Spleen (tissue), 11 donors: ENCODE results near the gene FBXL17. TPM values are rescaled to one million over a fixed set of nuclear protein-coding genes. Genes with fewer than 3 reads are reported as not detected.

ENCODE experiments used
- DNase-seq: peaks from one replicate; pipeline ENCODE4 v3.0.0-alpha.2; 2020
- H3K27ac ChIP-seq, 8 donors: fragments of 200-600 bp; sonication (generic) in 7 of 8; 1 replicate in 4 of 8; 2 replicates in 4 of 8; pipeline versions ENCODE4 v1.5.0 to v1.8.0; 2016 to 2021; ENCODE audit warnings: inconsistent platforms in 4 of 8, mild to moderate bottlenecking in 4 of 8, moderate library complexity in 1 of 8
- H3K27me3 ChIP-seq, 7 donors: fragments of 200-600 bp; sonication (generic) in 6 of 7; replicated peaks in 1 of 7; 1 replicate in 4 of 7; 2 replicates in 3 of 7; pipeline versions ENCODE4 v1.5.0 to v1.8.0; 2016 to 2021; ENCODE audit warnings: inconsistent platforms in 3 of 7, mild to moderate bottlenecking in 1 of 7
- H3K36me3 ChIP-seq, 6 donors: fragments of 200-600 bp; sonication (generic) in 5 of 6; 1 replicate in 4 of 6; 2 replicates in 2 of 6; pipeline versions ENCODE4 v1.5.0 to v1.8.0; 2016 to 2021; ENCODE audit warnings: inconsistent platforms in 2 of 6
- H3K4me1 ChIP-seq, 6 donors: fragments of 200-600 bp; sonication (generic) in 5 of 6; 1 replicate in 3 of 6; 2 replicates in 3 of 6; pipeline versions ENCODE4 v1.5.0 to v1.8.0; 2016 to 2021; ENCODE audit warnings: inconsistent platforms in 3 of 6
- H3K4me3 ChIP-seq, 8 donors: fragments of 200-600 bp; sonication (generic) in 7 of 8; 1 replicate in 4 of 8; 2 replicates in 4 of 8; pipeline versions ENCODE4 v1.5.0 to v1.8.0; 2016 to 2021; ENCODE audit warnings: inconsistent platforms in 4 of 8, mild to moderate bottlenecking in 4 of 8, moderate library complexity in 2 of 8
- H3K9me3 ChIP-seq, 8 donors: fragments of 200-600 bp; sonication (generic) in 7 of 8; 1 replicate in 4 of 8; 2 replicates in 4 of 8; pipeline versions ENCODE4 v1.5.0 to v1.8.0; 2016 to 2021; ENCODE audit warnings: inconsistent platforms in 4 of 8
- POLR2A ChIP-seq, 3 donors: fragments of 450-650 bp; IDR thresholded peaks; one replicate each; pipeline ENCODE4 v1.5.1; 2017; ENCODE audit warnings: antibody characterized with exemption in 3 of 3, mild to moderate bottlenecking in 1 of 3
- POLR2AphosphoS5 ChIP-seq, 3 donors: sonication (generic); formaldehyde crosslinking; IDR thresholded peaks; one replicate each; pipeline ENCODE4 v1.5.1; 2017; ENCODE audit warnings: antibody characterized with exemption in 3 of 3
- WGBS, 5 donors: extraction: QIAGEN DNeasy Blood & Tissue Kit in 3 of 5; methylation state at CpG; one replicate each; pipeline versions ENCODE4 v1.1.5 to v1.1.7; 2013 to 2018; 5-methylcytosine and 5-hydroxymethylcytosine counted together
- intact Hi-C: fragments of 100-400 bp; cut with DNase I; formaldehyde crosslinking; loops from one replicate; pipeline ENCODE4 v1.15.0; 2023; ENCODE audit warnings: low total_unique reads
- polyA plus RNA-seq, 3 donors: library from polyadenylated mRNA; stranded (reverse); fragments of 200-250 nt; gene quantifications; one replicate each; pipeline ENCODE4 v1.2.1, GENCODE V29; 2013
- total RNA-seq, 7 donors: library from RNA; depleted of rRNA in 3 of 7; stranded (reverse); fragments of >200 nt in 3 of 7; fragmentation: NEBNext Ultra II Directional in 4 of 7; extraction: Animal tissue kit (Norgen Biotek cat#: 25700) in 4 of 7; gene quantifications; one replicate each; pipeline versions ENCODE4 v1.1.0 to v1.2.1, GENCODE V29; 2016 to 2021
- TF ChIP-seq, protein P1 (sequence below), 11 experiments: fragments of 200-600 bp in 7 of 11; fragments of 450-650 bp in 4 of 11; sonication (generic) in 4 of 11; IDR thresholded peaks in 8 of 11; conservative IDR thresholded peaks in 3 of 11; 1 replicate in 7 of 11; 2 replicates in 4 of 11; pipeline versions ENCODE4 v1.4.0 to v1.8.0; 2016 to 2021; ENCODE audit warnings: antibody characterized with exemption in 11 of 11, inconsistent platforms in 4 of 11, mild to moderate bottlenecking in 1 of 11
- donor health status: healthy with polysubstance abuse.
- donor health status: DM: no; HTN: no; CAD: no; lungs with moderate emphysema.
- donor health status: DM: no; HTN: no; CAD: no.
- donor health status: Bipolar disorder and iron deficiency.
- donor health status: healthy.
- donor health status: DM: no; HTN: no; CAD: no.
- donor health status: DM: yes; HTN: yes; CAD: no.

Gene FBXL17
- total and polyA plus RNA-seq, 10 donors: 5.1 to 39.9 (median 21.8) TPM

DNA sequence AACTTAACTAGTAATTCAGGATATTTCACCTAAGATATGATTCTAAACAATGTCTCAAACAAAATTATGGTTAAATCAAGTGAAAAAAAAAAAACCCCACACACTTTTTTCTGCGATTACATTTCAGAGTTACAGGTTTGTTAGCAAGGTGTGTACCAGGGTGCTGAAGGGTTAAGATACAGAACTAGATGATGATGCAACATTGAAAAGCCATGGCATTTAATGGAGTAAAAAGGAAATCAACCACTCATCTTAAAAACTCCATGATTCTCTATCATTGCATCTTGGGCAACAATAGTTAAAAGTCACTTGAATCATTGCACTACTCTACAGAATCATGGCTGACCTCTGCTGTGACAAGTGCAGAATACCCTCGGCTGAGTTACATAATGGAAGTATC lies 440.9 kb downstream of the FBXL17 start:
- no peak for DNase-seq
- TF ChIP-seq POLR2A (IDR thresholded peaks at IDR 0.05): no peak
- TF ChIP-seq, protein P1, sequence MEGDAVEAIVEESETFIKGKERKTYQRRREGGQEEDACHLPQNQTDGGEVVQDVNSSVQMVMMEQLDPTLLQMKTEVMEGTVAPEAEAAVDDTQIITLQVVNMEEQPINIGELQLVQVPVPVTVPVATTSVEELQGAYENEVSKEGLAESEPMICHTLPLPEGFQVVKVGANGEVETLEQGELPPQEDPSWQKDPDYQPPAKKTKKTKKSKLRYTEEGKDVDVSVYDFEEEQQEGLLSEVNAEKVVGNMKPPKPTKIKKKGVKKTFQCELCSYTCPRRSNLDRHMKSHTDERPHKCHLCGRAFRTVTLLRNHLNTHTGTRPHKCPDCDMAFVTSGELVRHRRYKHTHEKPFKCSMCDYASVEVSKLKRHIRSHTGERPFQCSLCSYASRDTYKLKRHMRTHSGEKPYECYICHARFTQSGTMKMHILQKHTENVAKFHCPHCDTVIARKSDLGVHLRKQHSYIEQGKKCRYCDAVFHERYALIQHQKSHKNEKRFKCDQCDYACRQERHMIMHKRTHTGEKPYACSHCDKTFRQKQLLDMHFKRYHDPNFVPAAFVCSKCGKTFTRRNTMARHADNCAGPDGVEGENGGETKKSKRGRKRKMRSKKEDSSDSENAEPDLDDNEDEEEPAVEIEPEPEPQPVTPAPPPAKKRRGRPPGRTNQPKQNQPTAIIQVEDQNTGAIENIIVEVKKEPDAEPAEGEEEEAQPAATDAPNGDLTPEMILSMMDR (IDR thresholded peaks at IDR 0.05 in 8 of 11, conservative IDR thresholded peaks at IDR 0.05 in 3 of 11): no peak
- no peak for TF ChIP-seq POLR2AphosphoS5 (IDR thresholded peaks at IDR 0.05)
- intact Hi-C loops: no loop called here
- no peaks in the 10 kb centered on the region for H3K36me3 ChIP-seq
- H3K9me3 ChIP-seq: no peaks in the 10 kb centered on the region
- WGBS, 5 donors: 82 to 94% (median 92%) methylated on average over 2 of the region's 2 CpGs
- no peaks in the 10 kb centered on the region for H3K27me3 ChIP-seq
- H3K27ac ChIP-seq: no peak overlapping the region
- H3K4me3 ChIP-seq: no peak overlapping the region
- no peaks in the 10 kb centered on the region for H3K4me1 ChIP-seq

DNA sequence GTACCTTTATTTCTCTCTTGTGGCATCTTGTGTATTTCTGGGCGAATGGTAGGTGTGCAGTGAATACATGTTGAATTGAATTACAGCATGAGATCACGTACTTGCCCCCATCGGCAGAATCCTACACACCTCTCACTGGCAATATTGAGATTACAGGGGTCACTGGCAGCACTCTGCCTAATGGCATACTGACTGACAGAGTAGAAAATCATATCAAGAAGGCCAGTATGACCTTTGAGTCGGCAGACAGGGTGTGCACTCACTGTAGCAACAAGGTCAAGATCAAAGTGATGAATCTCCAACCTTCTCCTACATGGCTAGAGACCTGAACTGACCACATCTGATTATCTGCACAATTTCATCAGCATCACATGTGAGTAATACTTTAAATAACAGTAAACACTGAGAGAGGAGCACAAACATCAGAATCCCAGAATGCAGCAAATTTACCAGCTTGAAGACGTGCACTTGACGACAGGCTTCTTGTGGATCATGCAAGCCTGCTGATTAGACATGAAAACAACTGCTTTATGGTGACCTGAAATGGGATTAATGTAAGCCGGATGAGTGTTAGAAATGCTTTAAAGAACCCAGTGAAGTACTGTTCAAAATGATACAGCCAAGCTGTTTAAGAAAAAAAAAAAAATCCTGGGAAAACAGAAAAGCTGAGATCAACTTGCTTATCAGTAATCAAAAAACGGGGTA lies 444.1 kb downstream of the FBXL17 start:
- H3K27ac ChIP-seq: no peak overlapping the region
- no peak overlapping the region for H3K4me3 ChIP-seq
- TF ChIP-seq, protein P1 (IDR thresholded peaks at IDR 0.05 in 8 of 11, conservative IDR thresholded peaks at IDR 0.05 in 3 of 11): no peak
- TF ChIP-seq POLR2AphosphoS5 (IDR thresholded peaks at IDR 0.05) (no peak), POLR2A (IDR thresholded peaks at IDR 0.05) (no peak)
- no peaks in the 10 kb centered on the region for H3K9me3 ChIP-seq
- no peaks in the 10 kb centered on the region for H3K36me3 ChIP-seq
- H3K4me1 ChIP-seq: no peaks in the 10 kb centered on the region
- no peaks in the 10 kb centered on the region for H3K27me3 ChIP-seq
- intact Hi-C loops: no loop called here
- DNase-seq: no peak
- 84 to 88% (median 85%) methylated on average over 8 of the region's 8 CpGs for WGBS, 5 donors

DNA sequence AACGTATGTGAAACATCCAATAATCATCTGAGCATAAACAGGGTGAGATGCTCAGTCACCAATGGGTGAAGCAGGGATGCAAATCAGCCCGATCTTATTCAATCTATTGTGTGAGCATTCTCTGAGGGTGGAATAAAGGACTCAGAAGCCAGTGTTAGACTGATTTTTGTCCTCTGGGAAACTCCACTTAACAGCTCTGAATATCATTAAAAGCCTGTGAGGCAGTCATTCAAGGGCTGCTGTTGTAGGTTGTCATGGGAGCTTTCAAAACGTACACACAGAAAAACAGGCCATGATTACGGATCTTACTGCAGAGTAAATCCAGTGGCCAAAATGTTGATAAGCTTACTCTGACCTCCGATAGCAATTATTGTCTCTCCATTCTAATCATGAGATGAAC lies 444.7 kb downstream of the FBXL17 start:
- TF ChIP-seq POLR2A (IDR thresholded peaks at IDR 0.05): no peak
- TF ChIP-seq, protein P1 (IDR thresholded peaks at IDR 0.05 in 8 of 11, conservative IDR thresholded peaks at IDR 0.05 in 3 of 11): no peak
- TF ChIP-seq POLR2AphosphoS5 (IDR thresholded peaks at IDR 0.05): no peak
- H3K4me1 ChIP-seq: no peaks in the 10 kb centered on the region
- H3K36me3 ChIP-seq: no peaks in the 10 kb centered on the region
- H3K27ac ChIP-seq: no peak overlapping the region
- no peaks in the 10 kb centered on the region for H3K9me3 ChIP-seq
- 88 to 95% (median 93%) methylated on average over 5 of the region's 5 CpGs for WGBS, 5 donors
- H3K27me3 ChIP-seq: no peaks in the 10 kb centered on the region
- DNase-seq: no peak
- intact Hi-C loops: no loop called here
- H3K4me3 ChIP-seq: no peak overlapping the region

DNA sequence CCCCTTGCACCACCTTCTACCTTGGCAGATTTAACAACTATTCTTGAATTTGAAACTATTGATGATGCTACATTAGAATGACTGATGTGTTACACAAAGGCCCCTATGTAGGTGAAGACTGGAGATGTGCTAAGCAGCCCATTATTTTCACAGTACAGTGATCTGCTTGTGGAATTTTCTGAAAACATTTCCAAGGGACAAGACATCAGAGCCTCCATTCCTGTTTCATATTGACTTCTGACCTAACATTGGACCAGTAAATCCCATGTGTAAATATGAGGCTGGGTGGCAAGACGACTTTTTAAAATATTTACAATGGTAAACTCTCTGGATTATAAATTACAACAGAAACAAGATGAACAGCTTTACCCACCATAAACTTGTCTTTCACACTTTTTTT lies 445.4 kb downstream of the FBXL17 start:
- no peaks in the 10 kb centered on the region for H3K36me3 ChIP-seq
- TF ChIP-seq POLR2AphosphoS5 (IDR thresholded peaks at IDR 0.05) (no peak), POLR2A (IDR thresholded peaks at IDR 0.05) (no peak)
- TF ChIP-seq, protein P1 (IDR thresholded peaks at IDR 0.05 in 8 of 11, conservative IDR thresholded peaks at IDR 0.05 in 3 of 11): no peak
- WGBS, 5 donors: 78 to 100% (median 93%) methylated on average over 1 of the region's 1 CpG

More for the DNA sequence above, 445.4 kb downstream of the FBXL17 start:
- Histone ChIP-seq H3K27ac (no peak overlapping the region), H3K4me1 (no peaks in the 10 kb centered on the region), H3K27me3 (no peaks in the 10 kb centered on the region), H3K9me3 (no peaks in the 10 kb centered on the region), H3K4me3 (no peak overlapping the region)
- intact Hi-C loops: no loop called here
- no peak for DNase-seq
